ENCODE measurements around the gene NLRC3. TPM values are rescaled to one million over a fixed set of nuclear protein-coding genes. Genes with fewer than 3 reads are reported as not detected.

The NLRC3 gene
- total RNA-seq, 1 experiment from 2014 or later, result 0.15 TPM

- H3K79me2 ChIP-seq (ENCODE audit: insufficient read depth, low read length), result no peaks in the 10 kb centered on the region
- no peaks in the 10 kb centered on the region for H4K20me1 ChIP-seq (ENCODE audit: insufficient read depth)
- no peaks in the 10 kb centered on the region; a peak in 1 of 4 replicates for H3K36me3 ChIP-seq (ENCODE audit: control insufficient read depth in 1 of 2, insufficient read depth in 2 of 2, low read length in 2 of 2)
- H3K27ac ChIP-seq (ENCODE audit: low read depth, low read length), result no peak overlapping the region
- intact Hi-C loops (cut with micrococcal nuclease), result no loop called here
- POLR2A ChIA-PET, result no interaction called here
- RAD21 ChIA-PET (ENCODE audit: low non-redundant PET in 1 of 2, low total read pairs in 2 of 2, uncharacterized antibody in 2 of 2, unreplicated experiment in 2 of 2), result no interaction called here
- ATAC-seq, result no peak
- no peak overlapping the region for H3K4me3 ChIP-seq (replicated peaks in 1 of 2; ENCODE audit: low read depth in 1 of 2, low read length in 2 of 2)
- CTCF ChIA-PET, result no interaction called here
- H3K9ac ChIP-seq (ENCODE audit: low read length), result no peak overlapping the region
- no peaks in the 10 kb centered on the region for H3K9me2 ChIP-seq (ENCODE audit: insufficient read depth)
- no peak overlapping the region for H3K4me2 ChIP-seq (ENCODE audit: low read length)
- DNase-seq (ENCODE audit: low read depth, low spot score), result no peak
- TF ChIP-seq CEBPB (IDR thresholded peaks at IDR 0.05; ENCODE audit: low read depth) (no peak), EZH2 (IDR thresholded peaks at IDR 0.05) (no peak), SP1 (IDR thresholded peaks at IDR 0.05; ENCODE audit: low read depth) (no peak), EGR1 (IDR thresholded peaks at IDR 0.05; ENCODE audit: low read depth) (no peak), RAD21 (IDR thresholded peaks at IDR 0.05; ENCODE audit: low read depth) (no peak), CTCF (IDR thresholded peaks at IDR 0.05 in 2 of 3, conservative IDR thresholded peaks at IDR 0.05 in 1 of 3; ENCODE audit: borderline replicate concordance in 1 of 3, insufficient read depth in 1 of 3, low read depth in 2 of 3, low read length in 2 of 3) (no peak), JUND (IDR thresholded peaks at IDR 0.05) (no peak), POLR2AphosphoS5 (IDR thresholded peaks at IDR 0.05; ENCODE audit: low read depth, low read length) (no peak), CBX3 (IDR thresholded peaks at IDR 0.05; ENCODE audit: low read depth) (no peak), ATF3 (IDR thresholded peaks at IDR 0.05) (no peak), ZNF274 (IDR thresholded peaks at IDR 0.05; ENCODE audit: low read depth, low read length) (no peak), POLR2A (IDR thresholded peaks at IDR 0.05; ENCODE audit: borderline replicate concordance, extremely low read depth, insufficient read depth, insufficient read length) (no peak), ZBTB33 (IDR thresholded peaks at IDR 0.05; ENCODE audit: extremely low read depth, insufficient replicate concordance, low read length) (no peak), SRF (IDR thresholded peaks at IDR 0.05; ENCODE audit: low read depth) (no peak), FOSL1 (IDR thresholded peaks at IDR 0.05; ENCODE audit: low read depth) (no peak), SIN3A (IDR thresholded peaks at IDR 0.05; ENCODE audit: low read depth) (no peak), EZH2phosphoT487 (IDR thresholded peaks at IDR 0.05; ENCODE audit: borderline replicate concordance) (no peak), TCF7L2 (IDR thresholded peaks at IDR 0.05; ENCODE audit: borderline replicate concordance, extremely low read depth, insufficient read depth, insufficient read length) (no peak), MAX (IDR thresholded peaks at IDR 0.05) (no peak), YY1 (IDR thresholded peaks at IDR 0.05; ENCODE audit: extremely low read depth, insufficient replicate concordance, low read depth, low read length) (no peak)
- BruUV-seq (replicated peaks), result no TSS peak
- no peaks in the 10 kb centered on the region for H3K9me3 ChIP-seq (ENCODE audit: control insufficient read depth in 1 of 2, insufficient read depth in 1 of 2, low read depth in 1 of 2, low read length in 2 of 2)
- H3K4me1 ChIP-seq (ENCODE audit: control insufficient read depth in 1 of 2, insufficient read depth in 2 of 2, low read length in 2 of 2), result peaks cover 0 to 4% of the 10 kb centered on the region in 2 experiments; a peak in 1 of 4 replicates
- H2AFZ ChIP-seq (ENCODE audit: low read depth, low read length, poor library complexity, severe bottlenecking), result no peak overlapping the region
- H3K27me3 ChIP-seq (ENCODE audit: insufficient read depth, low read length), result no peaks in the 10 kb centered on the region
Measured at GRCh38 chr16:3590736-3591435, 13.7 kb upstream of the NLRC3 start.
